Prostate gland (tissue), 2 donors: ENCODE data around the gene FAM162A.

ENCODE experiments used
- CTCF ChIP-seq, 4 experiments: fragments of 200-600 bp in 2 of 4; fragments of 450-650 bp in 2 of 4; sonication (generic) in 2 of 4; IDR thresholded peaks; 1 replicate in 3 of 4; 2 replicates in 1 of 4; pipeline ENCODE4 v1.5.1; 2016 to 2019; ENCODE audit warnings: antibody characterized with exemption in 4 of 4, mild to moderate bottlenecking in 2 of 4, moderate library complexity in 2 of 4
- POLR2A ChIP-seq: fragments of 450-650 bp; IDR thresholded peaks from one replicate; pipeline ENCODE4 v1.6.1; 2016; ENCODE audit warnings: antibody characterized with exemption, mild to moderate bottlenecking
- POLR2AphosphoS5 ChIP-seq: sonication (generic); formaldehyde crosslinking; IDR thresholded peaks from one replicate; pipeline ENCODE4 v1.6.1; 2017; ENCODE audit warnings: antibody characterized with exemption

DNA sequence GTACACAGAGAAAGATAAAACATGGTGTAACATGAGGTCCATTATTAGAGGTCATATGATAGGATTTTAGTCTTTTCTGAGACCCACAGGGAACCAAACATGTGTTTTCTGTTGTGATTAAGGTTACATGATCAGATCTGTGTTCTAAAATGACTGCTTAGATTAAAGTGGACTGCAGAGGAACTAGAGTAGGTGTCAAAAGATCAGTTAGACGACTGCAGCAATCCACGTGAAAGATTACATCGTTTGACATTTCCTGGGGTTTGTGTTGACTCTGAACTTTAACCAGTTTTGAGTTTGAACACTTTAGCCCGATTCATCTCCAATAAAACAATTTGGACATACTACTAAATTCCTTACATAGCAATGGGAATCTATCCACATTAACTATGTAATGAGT is 6.0 kb upstream of the FAM162A start:
- TF ChIP-seq POLR2A: no peak
- TF ChIP-seq CTCF (IDR thresholded peaks at IDR 0.05): no peak
- TF ChIP-seq POLR2AphosphoS5: no peak
